Coronary artery (tissue), 2 donors: ENCODE results near the gene CNOT4.

ENCODE experiments used
- DNase-seq: peaks from one replicate; pipeline ENCODE4 v3.0.0-alpha.2; 2017; ENCODE audit warnings: low spot score
- H3K27ac ChIP-seq, 2 donors: fragments of 200-600 bp; sonication (generic); one replicate each; pipeline ENCODE4 v1.5.1; 2016 to 2019
- H3K4me3 ChIP-seq: fragments of 200-600 bp; sonication (generic); 2 replicates; pipeline ENCODE4 v1.5.1; 2016; ENCODE audit warnings: mild to moderate bottlenecking, moderate library complexity
- CTCF ChIP-seq: fragments of 200-600 bp; sonication (generic); IDR thresholded peaks from one replicate; pipeline ENCODE4 v1.5.1; 2019; ENCODE audit warnings: antibody characterized with exemption

CNOT4 gene

GRCh38 chr7:135427166-135427565 is 82.7 kb downstream of the CNOT4 start:
- no peak for TF ChIP-seq CTCF
- no peak overlapping the region for H3K4me3 ChIP-seq
- no peak overlapping the region for H3K27ac ChIP-seq
- no peak for DNase-seq

GRCh38 chr7:135425036-135425435 is 84.9 kb downstream of the CNOT4 start:
- H3K27ac ChIP-seq: no peak overlapping the region
- no peak overlapping the region for H3K4me3 ChIP-seq
- no peak for DNase-seq
- TF ChIP-seq CTCF: no peak

- DNase-seq: no peak
- TF ChIP-seq CTCF: no peak
- Histone ChIP-seq H3K27ac (no peak overlapping the region), H3K4me3 (no peak overlapping the region)
These were observed 89.1 kb downstream of the CNOT4 start for GRCh38 chr7:135420786-135421185.

GRCh38 chr7:135416431-135416830 is 93.5 kb downstream of the CNOT4 start:
- H3K27ac ChIP-seq: no peak overlapping the region
- H3K4me3 ChIP-seq: no peak overlapping the region
- TF ChIP-seq CTCF: no peak
- DNase-seq: no peak

- no peak for DNase-seq
- Histone ChIP-seq H3K27ac (no peak overlapping the region), H3K4me3 (no peak overlapping the region)
- no peak for TF ChIP-seq CTCF
These were observed 95.0 kb downstream of the CNOT4 start for GRCh38 chr7:135414850-135415439.

- no peak for DNase-seq
- Histone ChIP-seq H3K4me3 (no peak overlapping the region), H3K27ac (no peak overlapping the region)
- no peak for TF ChIP-seq CTCF
These were observed 95.7 kb downstream of the CNOT4 start for GRCh38 chr7:135414208-135414607.

- H3K27ac ChIP-seq: no peak overlapping the region
- no peak overlapping the region for H3K4me3 ChIP-seq
- no peak for TF ChIP-seq CTCF
- no peak for DNase-seq
These were observed 98.8 kb downstream of the CNOT4 start for GRCh38 chr7:135411098-135411497.
